ENCODE measurements around the gene HDAC4.
"Not testable (repeated sequence)": the region's sequence is repeated elsewhere in the genome, so short reads cannot be mapped to it uniquely, and the experiment has no call there.

HDAC4 gene

DNA sequence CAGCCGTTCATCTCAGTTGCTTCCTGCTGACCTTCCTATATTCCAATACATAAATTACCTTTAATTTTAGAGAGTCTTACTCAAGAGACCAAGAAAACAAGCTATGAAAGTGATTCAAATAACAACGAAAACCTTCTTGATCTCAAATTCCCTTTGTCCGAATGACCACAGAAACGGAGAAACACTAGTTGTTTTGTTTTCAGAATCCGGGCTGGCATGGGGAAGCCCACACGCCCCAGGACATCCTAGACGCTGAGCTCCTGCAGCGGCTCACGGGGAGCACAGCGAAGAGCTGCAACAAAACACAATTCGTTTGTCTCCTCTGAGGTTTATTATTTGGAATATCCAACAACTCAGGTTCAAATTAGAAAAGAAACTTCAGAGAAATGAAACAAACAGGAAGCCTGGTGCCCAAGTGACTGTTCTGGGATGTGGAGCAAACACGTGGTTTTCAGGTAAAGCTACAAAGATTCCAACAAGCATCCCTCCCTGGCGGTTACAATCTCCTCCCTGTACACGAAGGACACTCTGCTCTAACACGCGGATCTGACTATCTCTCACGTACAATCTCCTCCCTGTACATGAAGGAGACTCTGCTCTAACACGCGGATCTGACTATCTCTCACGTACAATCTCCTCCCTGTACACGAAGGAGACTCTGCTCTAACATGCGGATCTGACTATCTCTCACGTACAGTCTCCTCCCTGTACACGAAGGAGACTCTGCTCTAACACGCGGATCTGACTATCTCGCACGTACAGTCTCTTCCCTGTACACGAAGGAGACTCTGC, 315.4 kb downstream of the HDAC4 start:
- no peak for DNase-seq (ENCODE audit: low spot score)

DNA sequence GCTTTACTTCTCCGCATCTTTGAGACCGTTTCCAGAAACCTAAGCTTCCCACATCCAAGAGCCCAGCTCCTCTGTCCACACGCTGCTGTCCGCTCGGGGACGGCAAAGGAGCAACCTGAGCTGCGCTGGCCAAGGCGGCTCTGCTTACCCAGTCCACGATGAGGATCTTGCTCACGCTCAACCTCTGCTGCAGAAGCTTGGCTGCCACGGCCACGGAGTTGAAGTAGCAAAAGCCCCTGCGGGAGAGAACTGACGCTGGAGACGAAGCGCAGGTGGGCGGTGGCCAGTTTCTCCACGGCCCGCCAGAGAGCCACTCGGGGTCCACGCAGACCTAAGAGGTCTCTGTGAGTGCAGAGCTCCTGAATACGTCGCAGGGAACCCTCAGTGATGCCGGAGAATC, 316.8 kb downstream of the HDAC4 start:
- DNase-seq (ENCODE audit: low spot score) = no peak

DNA sequence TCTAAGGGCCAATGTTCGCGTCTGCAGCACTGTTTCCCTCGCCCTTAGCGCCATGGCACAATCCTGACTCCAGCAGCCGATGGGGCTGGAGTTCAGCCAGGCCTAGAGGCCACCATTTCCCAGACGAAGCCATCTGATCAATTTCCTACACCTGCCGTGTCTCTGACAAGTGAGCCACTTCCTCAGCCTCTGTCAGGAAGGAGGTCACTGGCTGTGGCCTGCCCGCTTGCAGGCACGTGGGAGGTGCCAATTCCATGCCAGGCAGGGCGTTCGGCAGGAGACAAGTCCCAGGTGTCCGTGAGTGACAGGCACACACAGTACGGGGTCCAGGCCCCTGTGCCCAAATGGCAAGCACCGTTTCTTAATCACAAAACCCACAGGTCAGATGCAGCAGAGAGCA, 318.4 kb downstream of the HDAC4 start:
- no peak for DNase-seq (ENCODE audit: low spot score)

DNA sequence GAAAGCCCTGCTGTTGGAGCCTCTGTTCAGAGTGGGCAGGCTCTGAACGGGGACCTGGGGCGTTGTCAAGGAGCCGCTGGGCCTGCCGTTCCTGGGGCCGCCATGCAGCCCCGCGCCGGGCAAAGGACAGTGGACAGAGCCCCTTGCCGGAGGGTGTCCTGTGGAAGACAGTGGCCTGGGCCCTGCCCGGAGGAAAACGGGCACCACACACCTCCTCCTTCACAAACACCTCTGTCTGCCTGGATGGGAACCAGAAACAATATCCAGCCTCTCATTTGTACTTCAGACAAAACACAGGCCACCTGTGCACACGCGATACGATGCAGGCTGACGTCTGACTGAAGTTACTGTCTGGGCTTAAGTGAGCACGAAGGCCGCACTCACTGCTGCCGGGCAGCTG, 319.2 kb downstream of the HDAC4 start:
- no peak for DNase-seq (ENCODE audit: low spot score)

DNA sequence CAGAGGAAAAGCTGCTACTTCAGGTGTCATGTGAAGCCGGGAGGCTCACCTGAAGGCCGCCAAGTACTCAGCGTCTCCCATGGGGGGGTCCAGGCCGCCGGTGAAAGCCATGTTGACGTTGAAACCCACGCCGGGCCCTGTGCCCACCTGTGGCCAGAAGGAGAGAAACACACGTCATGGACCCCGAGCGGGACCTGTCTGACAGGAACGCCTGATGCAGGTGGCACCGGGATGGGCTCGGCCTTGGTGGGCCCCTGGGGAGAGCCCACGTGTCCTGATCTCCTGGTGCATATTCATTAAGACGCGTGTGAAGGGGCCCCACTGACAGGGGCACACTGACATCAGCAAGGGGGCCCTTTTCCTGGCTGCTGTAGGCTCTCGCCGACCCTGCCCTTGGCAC, 319.8 kb downstream of the HDAC4 start:
- DNase-seq (ENCODE audit: low spot score) = no peak

DNA sequence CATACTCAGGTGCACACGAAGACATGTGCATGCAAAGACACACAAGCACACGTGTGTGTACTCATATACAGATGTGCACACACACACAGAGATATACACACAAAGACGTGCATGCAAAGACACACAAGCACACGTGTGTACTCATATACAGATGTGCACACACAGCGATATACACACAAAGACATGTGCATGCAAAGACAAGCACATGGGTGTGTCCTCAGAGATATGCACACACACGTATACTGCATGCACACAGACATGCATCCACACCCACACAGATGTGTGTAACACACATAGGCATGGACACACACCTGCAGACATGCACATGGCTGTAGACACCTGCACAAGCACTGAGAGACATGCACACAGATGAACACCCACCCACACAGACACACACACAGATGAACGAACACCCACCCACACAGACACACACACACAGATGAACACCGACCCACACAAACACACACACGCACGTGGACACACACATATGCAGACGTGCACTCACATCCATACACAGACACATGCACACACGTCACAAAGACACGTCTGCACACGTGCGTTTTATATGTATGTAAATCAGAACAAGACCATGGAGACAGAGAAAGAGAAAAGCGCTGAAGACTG, 321.0 kb downstream of the HDAC4 start:
- DNase-seq (ENCODE audit: low spot score) = no peak

DNA sequence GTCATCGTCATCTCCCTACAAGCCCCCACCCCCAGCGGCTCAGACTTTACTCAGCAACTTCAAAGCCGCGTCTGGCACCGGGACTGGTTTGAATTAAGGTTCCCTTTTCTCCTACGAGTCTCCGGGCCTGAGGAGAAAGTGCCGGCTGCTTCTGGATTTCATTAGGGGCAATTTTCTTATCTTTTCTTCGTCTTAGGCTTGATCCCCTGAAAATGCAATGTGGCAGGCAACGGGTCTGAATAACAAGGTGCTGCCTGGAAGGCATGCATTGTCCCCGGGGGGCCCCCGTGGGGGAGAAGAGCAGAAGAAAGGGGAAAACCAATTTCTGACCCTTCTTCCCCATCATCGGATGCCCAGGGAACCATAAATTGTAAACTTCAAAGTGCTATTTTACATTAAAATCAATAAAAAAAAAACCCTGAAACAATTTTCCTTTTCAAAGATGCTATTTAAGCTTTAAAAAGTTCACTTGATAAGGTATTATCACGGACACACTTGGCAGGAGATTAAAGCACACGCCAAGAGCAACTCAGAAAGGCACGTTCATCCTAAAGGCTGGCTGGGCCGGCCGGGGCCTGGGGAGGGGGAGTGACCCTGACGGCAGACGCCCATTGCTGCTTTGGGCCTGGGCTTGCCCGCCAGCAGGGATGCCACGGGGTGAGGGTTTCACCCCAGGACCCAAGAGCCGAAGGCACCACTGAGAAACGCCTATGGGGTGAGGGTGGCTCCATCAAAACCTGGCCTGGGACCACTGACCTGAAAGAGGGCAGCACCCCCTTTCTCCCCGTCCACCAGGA, 322.5 kb downstream of the HDAC4 start:
- no peak for DNase-seq (ENCODE audit: low spot score)

DNA sequence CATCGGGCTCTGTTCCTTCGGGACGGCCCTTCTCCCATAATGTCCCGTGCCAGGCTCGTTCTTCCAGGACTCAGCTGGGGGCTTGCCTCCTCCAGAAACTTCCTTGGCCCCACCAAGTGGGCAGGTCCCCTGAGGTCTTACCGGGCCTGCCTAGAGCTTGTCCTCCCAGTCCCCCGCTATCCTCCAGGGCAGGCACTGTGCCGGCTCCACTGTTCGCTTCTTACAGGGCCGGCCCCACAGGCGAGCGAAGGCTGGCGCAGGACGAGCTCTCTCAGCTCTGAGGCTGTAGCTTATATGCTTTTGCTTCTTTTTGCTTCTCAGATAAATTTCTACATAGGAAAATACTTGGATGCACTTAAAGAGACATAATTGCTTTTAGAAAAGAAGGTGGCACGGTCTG, 323.6 kb downstream of the HDAC4 start:
- no peak for DNase-seq (ENCODE audit: low spot score)

DNA sequence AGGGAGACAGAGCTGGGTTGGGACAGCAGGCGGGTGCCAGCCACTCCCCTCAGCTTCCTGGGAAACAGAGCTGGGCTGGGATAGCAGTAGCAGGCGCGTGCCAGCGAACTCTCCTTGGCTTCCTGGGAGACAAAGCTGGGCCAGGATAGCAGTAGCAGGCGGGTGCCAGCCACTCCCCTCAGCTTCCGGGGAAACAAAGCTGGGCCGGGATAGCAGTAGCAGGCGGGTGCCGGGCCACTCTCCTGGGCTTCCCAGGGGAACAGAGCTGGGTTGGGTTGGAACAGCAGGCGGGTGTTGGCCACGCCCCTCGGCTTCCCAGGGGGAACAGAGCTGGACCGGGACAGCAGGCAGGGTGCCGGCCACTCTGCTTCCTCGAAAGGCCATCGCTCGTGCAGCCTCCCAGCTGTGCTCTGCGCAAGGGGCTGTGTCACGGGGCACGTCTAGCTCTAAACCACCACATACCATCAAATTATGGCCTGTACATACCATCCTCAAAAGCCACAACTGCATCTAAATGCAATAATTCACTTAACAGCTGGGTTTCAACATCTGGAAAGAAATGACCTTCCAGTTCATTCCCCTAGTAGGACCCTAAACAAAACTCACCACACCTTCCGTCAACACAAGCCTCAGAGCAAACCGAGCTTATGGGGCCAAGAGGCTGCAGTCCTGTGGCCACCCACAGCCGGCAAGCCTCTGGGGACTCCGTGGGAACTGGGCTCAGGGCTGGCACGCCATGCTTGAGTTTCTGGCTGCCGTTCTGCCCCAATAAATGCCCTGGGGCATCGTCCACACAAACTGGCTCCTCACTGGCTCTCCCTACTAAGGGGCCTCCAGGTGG, 324.7 kb downstream of the HDAC4 start:
- no peak for DNase-seq (ENCODE audit: low spot score)

DNA sequence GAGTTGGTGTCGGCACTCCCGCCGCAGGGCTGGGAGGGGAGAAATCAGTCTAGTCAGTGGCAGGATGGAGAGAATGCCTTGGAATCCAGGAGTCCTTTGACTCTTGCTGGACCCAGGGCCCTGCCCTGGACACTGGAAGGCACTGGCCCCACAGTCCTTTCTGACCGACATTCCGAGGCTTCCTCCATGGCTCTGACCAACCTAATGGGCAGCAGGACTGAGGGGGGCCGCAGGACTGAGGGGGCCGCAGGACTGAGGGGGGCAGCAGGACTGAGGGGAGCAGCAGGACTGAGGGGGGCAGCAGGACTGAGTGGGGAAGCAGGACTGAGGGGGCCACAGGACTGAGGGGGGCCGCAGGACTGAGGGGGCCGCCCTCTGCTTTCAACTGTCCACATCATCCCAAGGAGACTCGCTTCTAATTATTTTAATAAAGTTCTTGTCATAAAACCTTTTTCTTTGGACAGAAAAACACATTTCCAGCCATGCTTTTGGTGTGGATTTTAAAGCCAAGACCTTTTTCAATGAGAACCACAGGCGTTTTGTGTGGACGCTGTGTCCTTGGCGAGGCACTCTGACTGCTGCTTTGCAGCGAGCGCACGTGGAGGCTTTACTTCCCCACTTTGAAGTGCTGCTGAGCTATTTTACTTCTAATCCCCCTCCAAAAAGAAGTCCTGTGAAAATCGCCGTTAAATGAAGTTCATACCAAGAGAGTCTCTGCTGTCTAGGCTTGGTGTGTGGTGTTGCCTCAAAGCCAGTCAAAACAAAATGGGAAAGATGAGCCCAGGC, 326.9 kb downstream of the HDAC4 start:
- no peak for DNase-seq (ENCODE audit: low spot score)

DNA sequence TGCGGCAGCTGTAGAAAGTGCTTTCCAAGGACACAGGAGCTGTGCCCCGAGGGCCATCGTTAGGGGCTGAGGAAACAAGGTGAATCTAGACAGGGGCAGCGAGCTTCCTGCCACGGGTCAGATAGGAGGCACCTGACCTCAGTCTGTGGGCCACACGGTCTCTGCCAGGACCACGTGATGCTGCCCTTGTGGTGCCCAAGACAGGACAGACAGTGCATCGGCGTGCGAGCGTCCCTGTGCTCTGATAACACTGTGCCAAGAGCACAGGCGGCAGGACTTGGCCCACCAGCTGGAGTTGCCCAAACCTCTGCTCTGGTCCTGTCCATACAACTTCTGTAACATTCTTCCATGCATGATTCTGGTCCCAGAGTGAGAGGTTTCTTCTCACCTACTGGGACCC, 327.6 kb downstream of the HDAC4 start:
- no peak for DNase-seq (ENCODE audit: low spot score)

DNA sequence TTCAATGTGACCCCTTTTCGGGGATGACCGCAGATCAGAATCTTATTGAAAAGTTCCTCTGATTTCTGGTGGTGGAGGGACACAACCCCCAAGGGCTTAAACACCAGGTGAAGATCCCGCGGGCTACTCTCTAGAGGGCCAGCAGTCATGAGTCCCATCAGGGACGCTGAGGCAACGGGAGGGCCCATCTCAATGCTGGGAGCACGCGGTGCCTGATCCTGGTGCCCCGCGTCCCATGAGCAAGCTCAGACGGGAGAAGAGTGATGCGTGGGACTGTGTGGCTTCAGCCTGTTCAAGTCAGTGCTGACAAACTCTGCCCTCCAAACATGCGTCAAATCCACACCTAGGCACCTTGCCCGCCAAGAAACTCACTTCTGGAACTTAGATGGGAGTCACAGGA, 328.0 kb downstream of the HDAC4 start:
- DNase-seq (ENCODE audit: low spot score) = no peak

DNA sequence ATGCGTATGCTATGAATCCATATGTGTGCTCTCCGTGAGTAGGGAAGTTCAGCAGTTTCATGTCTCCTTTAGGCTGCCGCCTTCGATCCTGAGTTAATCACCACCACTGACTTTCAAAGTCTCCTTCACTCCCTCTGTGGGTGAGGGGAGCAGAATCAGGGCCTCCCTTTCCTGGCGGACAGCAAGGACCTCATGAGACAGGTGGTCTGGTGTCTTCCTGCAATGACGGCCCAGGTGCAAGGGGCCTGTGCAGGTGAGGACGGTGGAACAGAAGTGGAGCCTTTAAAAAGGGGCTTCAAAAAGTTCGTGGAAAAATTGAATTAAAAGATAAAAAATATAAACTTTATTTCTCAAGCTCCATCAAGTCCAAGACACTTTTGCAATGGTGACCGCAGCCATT, 330.4 kb downstream of the HDAC4 start:
- no peak for DNase-seq (ENCODE audit: low spot score)

DNA sequence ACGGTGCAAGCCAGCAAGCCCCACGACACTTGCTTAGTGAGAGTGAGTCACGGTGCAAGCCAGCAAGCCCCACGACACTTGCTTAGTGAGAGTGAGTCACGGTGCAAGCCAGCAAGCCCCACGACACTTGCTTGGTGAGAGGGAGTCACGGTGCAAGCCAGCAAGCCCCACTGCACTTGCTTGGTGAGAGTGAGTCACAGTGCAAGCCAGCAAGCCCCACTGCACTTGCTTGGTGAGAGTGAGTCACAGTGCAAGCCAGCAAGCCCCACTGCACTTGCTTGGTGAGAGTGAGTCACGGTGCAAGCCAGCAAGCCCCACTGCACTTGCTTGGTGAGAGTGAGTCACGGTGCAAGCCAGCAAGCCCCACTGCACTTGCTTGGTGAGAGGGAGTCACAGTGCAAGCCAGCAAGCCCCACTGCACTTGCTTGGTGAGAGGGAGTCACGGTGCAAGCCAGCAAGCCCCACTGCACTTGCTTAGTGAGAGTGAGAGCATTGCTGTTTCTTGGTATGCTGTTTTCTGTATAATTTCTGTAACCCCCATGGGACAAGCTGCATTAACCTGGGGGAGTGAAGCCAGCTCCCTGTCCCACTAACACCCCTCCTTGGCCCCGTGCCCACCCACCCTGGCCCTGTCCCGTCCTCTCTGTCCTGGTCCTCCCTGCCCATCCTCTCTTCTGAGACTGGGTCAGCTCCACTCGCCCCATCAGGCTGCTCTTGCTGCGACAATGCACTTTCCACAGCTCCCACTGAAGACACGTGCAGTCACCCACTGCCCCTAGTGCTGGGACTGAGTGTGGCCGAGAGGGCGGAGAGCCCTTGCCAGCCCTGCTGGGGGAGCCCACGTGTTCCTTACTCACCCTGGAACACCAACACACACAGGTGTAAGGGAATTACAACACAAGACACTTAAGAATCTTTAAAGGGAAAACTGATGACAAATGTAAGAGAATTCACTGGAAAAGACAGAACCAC, 331.2 kb downstream of the HDAC4 start:
- DNase-seq (ENCODE audit: low spot score) = not testable (repeated sequence)

DNA sequence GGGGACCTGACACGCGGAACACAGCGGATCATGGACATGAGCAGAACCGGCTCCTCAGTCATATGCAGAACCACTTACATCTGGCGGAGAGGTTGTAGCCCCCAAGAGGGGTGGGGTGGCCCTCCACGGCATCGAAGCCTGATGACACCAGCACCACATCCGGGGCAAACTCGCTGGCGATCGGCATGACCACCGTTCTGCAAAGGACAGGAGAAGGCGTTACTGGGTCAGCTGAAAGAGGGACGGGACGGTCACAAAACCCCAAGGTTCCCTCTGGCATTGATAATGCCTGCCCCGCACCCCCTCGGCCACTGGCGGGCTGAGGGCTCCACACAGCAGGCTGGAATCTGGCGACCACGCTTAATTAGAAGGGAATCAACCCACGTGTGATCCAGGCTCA, 332.4 kb downstream of the HDAC4 start:
- no peak for DNase-seq (ENCODE audit: low spot score)

DNA sequence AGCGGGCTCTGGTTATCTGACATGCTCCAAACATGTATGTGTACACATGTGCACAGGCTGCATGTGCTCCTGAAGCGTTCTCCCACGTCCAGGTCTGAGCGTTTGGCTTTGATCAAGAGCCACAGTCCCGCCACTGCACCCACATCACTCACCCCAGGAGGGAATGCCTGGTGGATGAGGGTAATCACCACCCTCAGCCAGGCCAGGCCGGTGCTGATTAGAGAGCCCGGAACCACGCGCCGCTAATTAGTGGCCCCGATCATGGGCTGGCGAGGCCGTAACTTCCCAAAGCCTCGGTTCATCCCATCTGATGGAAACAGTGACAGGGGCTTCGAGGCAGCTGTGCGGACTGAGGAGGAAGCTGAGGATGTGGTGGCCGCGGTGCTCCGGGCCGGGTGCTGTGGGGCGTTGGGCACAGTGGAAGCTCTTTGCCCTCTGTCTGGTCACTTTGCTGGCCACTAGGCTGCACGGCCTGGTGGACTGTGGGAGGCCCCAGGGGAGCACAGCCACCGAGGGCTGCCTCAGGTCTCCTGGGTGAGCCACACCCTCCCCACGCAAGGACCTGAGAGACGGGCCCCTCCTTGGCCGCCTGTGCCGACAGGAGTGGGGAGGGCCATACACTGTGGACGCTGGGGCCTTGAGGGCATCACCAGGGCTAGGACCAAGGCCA, 333.5 kb downstream of the HDAC4 start:
- DNase-seq (ENCODE audit: low spot score) = no peak

DNA sequence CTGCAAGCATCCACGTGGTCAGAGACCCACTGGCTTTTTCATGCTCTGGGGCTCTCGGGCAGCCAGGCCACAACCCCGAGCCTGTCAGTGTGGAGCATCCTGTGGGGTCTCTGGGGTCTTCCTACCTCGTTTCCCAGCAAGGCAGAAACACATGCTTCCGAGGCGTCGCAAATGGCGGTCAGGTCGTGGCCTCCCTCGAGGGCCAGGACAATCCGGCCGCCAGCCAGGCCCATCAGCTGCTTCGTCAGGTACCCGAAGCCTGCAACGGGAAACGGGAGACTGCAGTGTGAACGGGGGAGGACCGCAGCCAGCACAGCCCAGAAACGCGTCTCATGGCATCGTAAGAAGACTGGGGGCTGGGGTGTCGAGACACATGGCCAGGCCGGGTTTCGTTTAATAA, 334.2 kb downstream of the HDAC4 start:
- DNase-seq (ENCODE audit: low spot score) = no peak

DNA sequence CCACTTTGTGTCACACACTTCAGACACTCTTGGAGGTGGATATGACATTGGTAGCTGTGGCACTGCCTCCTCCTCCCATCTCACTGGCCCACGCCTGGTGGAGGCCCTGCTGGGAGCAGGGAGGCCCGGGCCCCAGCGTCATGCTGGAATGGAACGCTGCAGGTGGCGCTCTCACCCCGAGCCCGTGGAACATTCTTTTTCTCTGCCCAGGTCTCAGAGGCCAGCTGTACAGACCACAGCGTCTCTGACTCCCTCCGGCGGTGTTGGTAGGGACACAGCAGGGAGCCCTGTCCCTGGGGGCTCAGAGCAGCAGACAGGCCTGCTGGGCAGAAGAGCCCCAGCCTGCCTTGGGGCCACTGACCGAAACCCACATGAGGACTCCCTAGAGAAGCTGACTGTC, 334.9 kb downstream of the HDAC4 start:
- DNase-seq (ENCODE audit: low spot score) = no peak

DNA sequence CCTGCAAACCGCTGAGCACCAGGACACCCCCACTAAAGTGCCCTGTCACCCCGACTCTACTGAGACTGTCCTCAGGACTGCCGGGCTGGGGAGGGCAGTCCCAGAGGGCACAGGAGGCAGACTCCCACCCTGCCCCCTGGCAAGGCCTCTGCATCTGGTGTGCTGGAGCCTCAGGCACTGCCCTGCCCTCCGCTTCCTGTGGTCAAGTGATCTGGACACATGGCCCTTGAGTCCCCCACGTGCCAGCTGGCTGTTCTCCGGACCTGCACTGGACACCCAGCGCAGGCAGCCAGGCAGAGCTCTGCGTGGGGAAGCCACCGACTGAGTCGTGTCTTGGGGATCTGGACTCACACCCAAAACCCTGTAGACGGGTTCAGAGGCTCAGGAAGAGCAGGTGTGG, 335.3 kb downstream of the HDAC4 start:
- no peak for DNase-seq (ENCODE audit: low spot score)

DNA sequence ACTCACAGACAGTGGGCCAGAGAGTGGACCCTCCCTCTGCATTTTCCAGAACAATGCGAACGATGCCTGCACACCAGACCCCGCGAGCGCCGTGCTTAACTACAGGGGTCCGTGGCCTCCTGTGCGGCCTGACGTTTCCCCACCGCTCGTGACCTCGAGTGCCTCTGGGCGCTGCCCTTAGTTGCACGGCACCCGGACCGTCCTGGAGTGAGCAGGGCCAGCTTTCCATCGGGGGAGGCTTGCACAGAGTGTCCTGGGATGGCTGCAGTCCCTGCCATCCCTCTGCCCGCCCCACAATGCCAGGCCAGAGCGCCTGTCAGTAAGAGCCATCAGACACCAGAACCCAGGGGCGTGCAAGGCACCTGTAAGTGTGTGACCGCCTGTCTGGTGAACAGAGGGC, 335.9 kb downstream of the HDAC4 start:
- no peak for DNase-seq (ENCODE audit: low spot score)
